NCI-H524 treated with DMSO at 0.1 percent for 48 hours (cell line): ENCODE results near the gene APOA4.

Source experiments
- DNase-seq: peaks from one replicate; lab custom pipeline; 2025; lab: John Stamatoyannopoulos, UW

APOA4 gene

GRCh38 chr11:116798368-116798767 lies 24.7 kb downstream of the APOA4 start:
- no peak for DNase-seq

GRCh38 chr11:116797816-116798215 lies 25.3 kb downstream of the APOA4 start:
- no peak for DNase-seq

- DNase-seq, result no peak
These were observed 26.6 kb downstream of the APOA4 start for GRCh38 chr11:116796548-116796947.

- DNase-seq, result no peak
These were observed 28.3 kb downstream of the APOA4 start for GRCh38 chr11:116794851-116795250.

GRCh38 chr11:116793772-116794097 lies 29.4 kb downstream of the APOA4 start:
- DNase-seq, result no peak

GRCh38 chr11:116792869-116793771 lies 30.0 kb downstream of the APOA4 start:
- no peak for DNase-seq

GRCh38 chr11:116792144-116792868 lies 30.8 kb downstream of the APOA4 start:
- DNase-seq, result no peak

GRCh38 chr11:116791813-116792143 lies 31.3 kb downstream of the APOA4 start, which contains the start of gene APOA5:
APOA5 (minus strand) TSS chr11:116791879; CDS start chr11:116791860, 19 bp downstream.
- no peak for DNase-seq

- DNase-seq, result no peak
These were observed 31.9 kb downstream of the APOA4 start for GRCh38 chr11:116791002-116791812.

- no peak for DNase-seq
These were observed 32.7 kb downstream of the APOA4 start for GRCh38 chr11:116790167-116791001.

- no peak for DNase-seq
These were observed 34.1 kb downstream of the APOA4 start for GRCh38 chr11:116788975-116789374.

GRCh38 chr11:116788534-116788933 lies 34.6 kb downstream of the APOA4 start:
- DNase-seq, result no peak

GRCh38 chr11:116787786-116788486 lies 35.2 kb downstream of the APOA4 start, which contains the start of gene ZPR1:
ZPR1 (minus strand) TSS chr11:116788023; CDS start chr11:116787990, 33 bp downstream.
- no peak for DNase-seq

GRCh38 chr11:116787436-116787785 lies 35.7 kb downstream of the APOA4 start:
- DNase-seq, result no peak

GRCh38 chr11:116786966-116787365 lies 36.1 kb downstream of the APOA4 start:
- no peak for DNase-seq

- DNase-seq, result no peak
These were observed 36.8 kb downstream of the APOA4 start for GRCh38 chr11:116786326-116786725.

GRCh38 chr11:116782728-116783127 lies 40.4 kb downstream of the APOA4 start:
- no peak for DNase-seq

GRCh38 chr11:116778556-116778955 lies 44.5 kb downstream of the APOA4 start:
- DNase-seq, result no peak

- DNase-seq, result no peak
These were observed 46.0 kb downstream of the APOA4 start for GRCh38 chr11:116777056-116777455.

- no peak for DNase-seq
These were observed 46.6 kb downstream of the APOA4 start for GRCh38 chr11:116776522-116776984.

- no peak for DNase-seq
These were observed 47.1 kb downstream of the APOA4 start for GRCh38 chr11:116775975-116776374.
